GM12892 (cell line): ENCODE measurements around the gene IFI44L. TPM values are rescaled to one million over a fixed set of nuclear protein-coding genes. Genes with fewer than 3 reads are reported as not detected.

Source experiments
- DNase-seq: peaks from one replicate; pipeline ENCODE4 v3.0.0; 2011; ENCODE audit not compliant: insufficient read length
- FAIRE-seq: peaks from 2 replicates; lab custom pipeline; 2011; peaks lifted over from hg19 to GRCh38; lab: Jason Lieb, UNC
- POLR2A ChIP-seq: IDR thresholded peaks from 2 replicates; pipeline ENCODE4 v1.6.1; 2011; ENCODE audit warnings: low read depth, low read length, control low read depth
- POLR2AphosphoS5 ChIP-seq: IDR thresholded peaks from 2 replicates; pipeline ENCODE4 v1.6.1; 2011; ENCODE audit warnings: low read depth, low read length, control low read depth
- TAF1 ChIP-seq: IDR thresholded peaks from 2 replicates; pipeline ENCODE4 v1.6.1; 2011; ENCODE audit warnings: low read depth, mild to moderate bottlenecking, control low read depth, low read length, borderline replicate concordance
- polyA plus RNA-seq: library from polyadenylated mRNA; unstranded; fragments of >200 nt; gene quantifications from one replicate; pipeline ENCODE4 v1.2.1, GENCODE V29; 2012; ENCODE audit warnings: missing spikeins, inconsistent platforms; ENCODE audit not compliant: missing spikeins

Gene IFI44L
- polyA plus RNA-seq, result 165 TPM

DNA sequence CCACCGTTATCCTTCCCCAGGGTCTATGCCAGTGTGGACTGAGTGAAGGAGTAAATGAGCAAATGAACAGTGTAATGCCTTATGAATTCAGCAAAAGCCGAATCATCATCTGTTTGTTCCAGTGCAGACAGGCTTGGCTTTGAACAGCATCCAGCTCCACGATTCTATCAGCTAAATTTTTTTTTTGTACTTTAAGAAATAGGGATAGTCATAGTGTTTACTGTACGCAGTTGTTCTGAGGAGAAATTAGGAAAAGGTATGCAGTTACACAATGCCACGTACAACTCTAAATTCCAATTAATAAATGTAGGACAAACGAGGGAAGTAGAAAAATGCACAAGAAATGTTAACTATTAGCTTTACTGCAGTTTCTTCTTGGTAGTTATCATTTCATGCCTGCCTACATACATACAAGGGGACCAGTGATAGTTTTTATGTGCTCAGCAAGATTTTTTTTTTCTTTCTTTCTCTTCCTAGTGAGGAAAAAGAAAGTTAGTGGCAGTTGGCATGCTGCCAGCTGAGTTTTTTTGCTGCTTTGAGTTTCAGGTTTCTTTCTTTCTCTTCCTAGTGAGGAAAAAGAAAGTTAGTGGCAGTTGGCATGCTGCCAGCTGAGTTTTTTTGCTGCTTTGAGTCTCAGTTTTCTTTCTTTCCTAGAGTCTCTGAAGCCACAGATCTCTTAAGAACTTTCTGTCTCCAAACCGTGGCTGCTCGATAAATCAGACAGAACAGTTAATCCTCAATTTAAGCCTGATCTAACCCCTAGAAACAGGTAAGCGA lies at the start of gene IFI44L:
Gene IFI44L (plus strand): TSS at position 646 of the 777 bp plus-strand sequence. CDS start 7,468 bp downstream, outside the sequence.
- DNase-seq (no peak), FAIRE-seq (peak; percentile 97)
- TF ChIP-seq POLR2A (peak; percentile 46; the same call in 1 of the 2 replicates), TAF1 (no peak; the same call in 1 of the 2 replicates), POLR2AphosphoS5 (peak; percentile 59; the same call in 1 of the 2 replicates)

DNA sequence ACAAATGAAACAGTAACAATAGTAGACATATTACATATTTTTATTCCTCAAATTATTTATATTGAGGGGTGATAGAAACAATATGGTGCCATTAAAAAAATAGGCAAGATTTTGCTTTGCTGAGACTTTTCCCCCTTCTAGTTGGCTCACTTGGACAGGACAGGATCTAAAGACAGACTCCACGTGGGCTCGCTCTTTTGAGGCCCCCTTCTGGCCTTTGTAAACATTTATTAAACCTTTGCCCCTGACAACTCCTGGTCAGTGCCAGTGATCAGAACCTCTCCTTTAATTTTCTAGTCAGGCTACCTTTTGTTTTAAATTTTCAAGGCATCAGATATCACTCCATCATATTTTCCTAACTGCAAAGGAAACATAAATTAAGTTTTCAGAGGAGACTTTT lies 49.7 kb upstream of the IFI44L start:
- no peak for DNase-seq
- no peak for TF ChIP-seq TAF1
- FAIRE-seq, result no peak

DNA sequence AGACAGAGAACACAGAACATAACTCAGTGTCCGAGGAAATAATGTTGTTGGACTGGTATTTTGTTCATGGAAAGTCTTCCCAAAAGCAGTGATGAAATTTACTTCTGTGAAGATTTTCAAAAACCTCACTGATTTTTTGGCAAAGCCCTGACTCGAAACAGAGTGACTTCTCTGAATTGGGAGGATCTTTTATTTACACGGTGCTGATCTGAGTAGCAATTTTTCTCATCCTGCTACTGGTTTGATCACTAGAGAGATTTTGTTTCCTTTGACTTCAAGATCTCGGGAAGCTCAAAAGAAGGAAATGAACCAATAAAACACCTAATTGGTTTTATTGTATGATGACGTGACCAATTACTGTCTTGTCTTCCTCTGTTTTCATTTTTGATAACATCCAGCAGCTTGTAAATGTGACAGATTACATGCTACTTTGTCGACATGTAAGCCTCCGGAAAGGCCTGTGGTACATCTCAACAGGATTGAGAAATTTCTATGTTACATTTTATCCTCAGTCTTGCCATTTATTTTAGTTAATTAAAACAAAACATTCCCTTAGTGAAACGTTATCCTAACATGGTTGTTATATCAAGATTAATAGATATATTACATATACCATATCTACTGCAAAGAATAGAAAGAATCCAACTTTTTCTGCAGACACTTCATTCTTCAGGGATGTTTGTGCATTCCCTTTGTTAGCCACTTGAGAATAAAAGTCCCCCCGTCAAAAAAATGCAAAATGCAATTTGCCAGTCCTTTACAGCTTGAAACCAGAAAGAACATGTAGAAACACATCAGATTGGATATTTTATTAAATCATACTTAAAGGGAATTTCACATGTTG lies 42.8 kb upstream of the IFI44L start:
- FAIRE-seq, result no peak
- TF ChIP-seq TAF1, result no peak
- TF ChIP-seq POLR2A, result no peak
- no peak for TF ChIP-seq POLR2AphosphoS5
- no peak for DNase-seq

DNA sequence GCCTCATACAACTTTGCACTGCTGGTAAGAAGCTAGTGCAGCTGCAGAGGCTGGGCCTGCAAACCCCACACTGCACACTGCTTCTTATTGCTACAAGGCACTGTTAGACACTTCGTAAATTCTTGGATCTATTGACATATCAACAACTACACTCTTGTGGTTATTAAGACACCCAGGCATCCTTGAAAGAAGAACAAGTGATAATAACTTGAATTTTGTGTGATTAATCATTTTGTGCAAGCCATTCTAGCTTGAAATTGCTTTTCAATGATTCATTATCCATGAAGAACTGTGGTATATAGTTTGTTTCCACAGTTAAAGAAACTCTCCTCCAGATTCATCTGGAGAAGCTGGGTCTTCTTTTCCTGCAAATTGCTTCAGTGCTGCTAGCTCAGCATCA lies 33.7 kb upstream of the IFI44L start:
- DNase-seq, result no peak
- FAIRE-seq, result no peak

DNA sequence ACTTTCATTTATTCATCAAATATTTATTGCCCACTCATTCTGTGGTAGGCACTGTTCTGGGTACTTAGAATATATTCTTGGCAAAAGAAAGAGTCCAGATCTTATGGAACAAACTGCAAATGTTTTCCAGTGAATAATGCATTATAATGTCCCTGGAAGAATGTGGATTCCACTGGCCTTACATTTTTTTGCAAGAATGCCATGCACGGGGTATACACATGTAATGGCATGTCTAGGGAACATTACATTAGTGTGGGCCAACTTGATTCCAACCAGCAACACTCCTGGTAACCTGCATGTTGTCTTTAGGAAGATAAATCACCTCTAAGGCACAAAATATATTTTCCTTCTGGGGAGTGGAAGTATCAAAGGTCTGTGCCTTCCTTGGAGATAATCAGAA lies 33.0 kb upstream of the IFI44L start:
- TF ChIP-seq TAF1 (no peak), POLR2AphosphoS5 (no peak), POLR2A (no peak)
- DNase-seq (no peak), FAIRE-seq (no peak)

More for the DNA sequence above, 33.7 kb upstream of the IFI44L start:
- no peak for TF ChIP-seq POLR2A
- TF ChIP-seq TAF1, result no peak
- no peak for TF ChIP-seq POLR2AphosphoS5

DNA sequence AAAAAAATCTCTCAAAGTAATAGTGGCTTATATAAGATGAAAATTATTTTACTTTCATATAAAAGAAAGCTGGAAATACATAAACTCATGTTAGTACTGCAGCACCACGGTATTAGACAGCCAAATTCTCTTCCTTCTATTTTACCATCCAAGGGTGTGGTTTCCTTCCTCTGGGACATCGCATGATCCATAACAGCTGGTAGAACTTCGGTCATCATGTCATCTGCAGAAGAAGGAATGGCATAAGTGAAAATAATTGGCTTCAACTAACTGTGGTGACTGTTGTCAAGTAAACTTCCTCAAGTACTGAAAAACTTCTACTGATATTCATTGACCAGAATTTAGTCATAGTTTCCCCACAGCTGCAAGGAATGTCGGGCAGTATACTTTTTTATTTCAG lies 28.3 kb upstream of the IFI44L start:
- DNase-seq, result no peak
- TF ChIP-seq POLR2A, result no peak
- no peak for TF ChIP-seq TAF1
- TF ChIP-seq POLR2AphosphoS5, result no peak
- FAIRE-seq, result no peak

DNA sequence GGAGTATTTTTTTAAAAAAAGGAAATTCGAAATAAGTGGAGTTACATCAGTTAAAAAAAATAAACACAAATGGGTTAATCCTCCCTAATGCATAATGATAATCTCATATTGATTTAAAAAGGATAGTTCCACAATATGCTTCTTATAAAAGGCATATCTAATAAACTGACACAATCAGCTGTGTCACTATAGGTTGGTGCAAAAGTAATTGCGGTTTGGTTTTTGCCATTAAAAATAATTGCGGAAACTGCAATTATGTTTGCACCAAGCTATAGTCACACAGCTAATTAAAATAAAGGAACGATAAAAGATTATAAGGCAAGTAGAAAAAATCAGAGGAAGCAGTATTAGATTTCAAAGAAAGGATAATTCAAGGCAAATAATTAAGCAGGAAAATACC lies 21.0 kb upstream of the IFI44L start:
- DNase-seq, result no peak
- FAIRE-seq, result no peak
- TF ChIP-seq POLR2A (no peak), TAF1 (no peak), POLR2AphosphoS5 (no peak)

DNA sequence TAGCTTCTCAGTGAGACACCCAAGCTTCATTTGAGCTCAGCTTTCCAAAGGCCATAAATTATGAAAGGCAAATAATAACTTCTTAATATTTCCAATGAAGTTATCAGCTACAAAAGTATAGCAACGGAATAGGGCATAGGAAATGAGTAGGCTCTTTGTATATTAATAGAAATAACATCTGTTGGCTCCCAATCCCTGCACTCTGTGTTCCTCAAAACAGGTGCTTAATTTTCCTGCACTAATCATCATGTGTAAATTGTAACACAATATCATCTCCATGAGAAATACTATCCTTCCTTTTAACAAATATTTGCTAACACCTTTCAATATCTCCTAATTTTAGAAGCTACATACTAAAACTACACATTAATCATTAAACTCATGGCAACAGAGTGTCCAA lies 19.2 kb upstream of the IFI44L start:
- TF ChIP-seq POLR2AphosphoS5, result no peak
- TF ChIP-seq TAF1, result no peak
- no peak for TF ChIP-seq POLR2A
- DNase-seq (no peak), FAIRE-seq (no peak)

DNA sequence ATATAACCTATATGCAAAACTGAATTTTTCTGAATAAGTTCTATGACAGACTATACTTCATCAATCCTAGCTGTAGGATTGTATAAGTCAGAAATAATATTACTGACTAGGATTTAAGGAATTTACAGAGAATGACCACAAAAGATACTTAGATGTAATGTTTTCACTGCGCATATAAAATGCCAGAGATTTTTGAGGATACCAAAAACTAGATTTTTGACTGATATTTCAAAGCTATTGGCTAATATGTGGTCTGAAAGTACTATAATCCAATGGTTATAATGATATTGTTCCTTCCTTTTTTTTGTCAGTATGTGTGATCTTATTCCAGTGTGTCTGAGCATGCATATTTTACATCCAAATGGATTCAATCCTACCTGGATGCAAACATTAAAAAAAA lies 17.0 kb upstream of the IFI44L start:
- TF ChIP-seq POLR2AphosphoS5 (no peak), TAF1 (no peak), POLR2A (no peak)
- DNase-seq, result no peak
- no peak for FAIRE-seq

DNA sequence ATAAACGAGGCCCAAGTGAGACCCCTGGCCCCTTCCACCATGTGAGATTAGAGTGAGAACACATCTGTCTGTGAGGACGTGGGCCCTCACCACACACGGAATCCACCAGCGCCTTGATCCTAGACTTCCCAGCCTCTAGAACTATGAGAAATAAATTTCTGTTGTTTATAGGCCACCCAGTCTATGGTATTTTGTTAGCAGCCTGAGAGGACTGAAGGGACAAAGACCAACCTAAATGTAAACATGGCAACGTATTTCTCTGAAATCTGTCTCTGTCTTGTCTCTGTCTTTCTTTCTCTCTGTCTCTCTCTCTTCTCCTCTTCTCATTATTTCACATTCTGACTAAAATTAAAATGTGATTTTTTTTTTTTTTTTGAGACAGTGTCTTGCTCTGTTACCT lies 15.6 kb upstream of the IFI44L start:
- DNase-seq (no peak), FAIRE-seq (no peak)
- TF ChIP-seq POLR2AphosphoS5 (no peak), TAF1 (no peak), POLR2A (no peak)

DNA sequence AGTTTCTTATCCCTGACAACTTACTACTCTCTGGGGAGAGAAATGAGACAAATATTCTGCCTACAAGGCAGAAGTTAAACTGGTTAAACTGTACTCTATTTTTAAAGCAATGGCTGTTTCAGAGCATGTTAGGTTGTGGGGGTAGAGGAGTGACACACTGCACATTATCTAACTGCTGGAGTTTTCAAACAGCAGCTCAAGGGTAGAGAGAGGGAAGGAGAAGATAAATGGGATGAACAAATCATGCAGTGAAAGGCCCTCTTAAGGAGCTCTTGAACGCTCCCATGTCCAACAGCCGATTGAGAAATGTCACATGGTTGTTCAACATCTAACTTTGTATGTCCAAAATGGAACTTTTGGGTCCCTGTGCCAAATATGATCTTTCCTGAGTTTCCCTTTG lies 14.0 kb upstream of the IFI44L start:
- TF ChIP-seq POLR2AphosphoS5 (no peak), POLR2A (no peak), TAF1 (no peak)
- FAIRE-seq, result no peak
- no peak for DNase-seq
